Activated naive CD8-positive, alpha-beta T cell treated with anti-CD3 and anti-CD28 coated beads, Interleukin-2, amount 10 ng/mL, durations not matched to agents 7 days and 5 days (primary cell): ENCODE results near the gene DOCK1. TPM values are rescaled to one million over a fixed set of nuclear protein-coding genes. Genes with fewer than 3 reads are reported as not detected.
"Not testable (repeated sequence)": the region's sequence is repeated elsewhere in the genome, so short reads cannot be mapped to it uniquely, and the experiment has no call there.

Experiments used
- ATAC-seq: fragments of 150-1000 bp; cut with Tn5 transposase; one replicate; pipeline ENCODE4 v1.10.0; 2021; ENCODE audit warnings: low read depth, moderate library complexity
- POLR2A ChIA-PET: fragments of 350-600 bp; sonication (Branson Sonifier 250); formaldehyde crosslinking; loops from one replicate; lab custom pipeline; 2021; ENCODE audit warnings: antibody characterized with exemption; lab: Charles Lee
- DNase-seq: peaks from one replicate; pipeline ENCODE4 v3.0.0; 2021
- H3K27ac Mint-ChIP-seq: one replicate; pipeline ENCODE4 v1.8.0; 2022; ENCODE audit warnings: mild to moderate bottlenecking, mixed read lengths
- H3K27me3 Mint-ChIP-seq: one replicate; pipeline ENCODE4 v1.8.0; 2022; ENCODE audit warnings: mild to moderate bottlenecking, moderate library complexity, mixed read lengths
- H3K36me3 Mint-ChIP-seq: one replicate; pipeline ENCODE4 v1.8.0; 2021; ENCODE audit warnings: mild to moderate bottlenecking, mixed read lengths
- H3K4me1 Mint-ChIP-seq: one replicate; pipeline ENCODE4 v1.8.0; 2021; ENCODE audit warnings: mixed read lengths
- H3K4me3 Mint-ChIP-seq: one replicate; pipeline ENCODE4 v1.8.0; 2022; ENCODE audit warnings: mild to moderate bottlenecking, moderate library complexity, mixed read lengths
- H3K9me3 Mint-ChIP-seq: one replicate; pipeline ENCODE4 v1.8.0; 2021; ENCODE audit warnings: mixed read lengths
- total RNA-seq, 2 experiments: library from RNA; stranded (reverse); gene quantifications; one replicate each; pipeline ENCODE4 v1.2.3, GENCODE V29; 2021

The DOCK1 gene
- total RNA-seq, 2 experiments from 2014 or later, result 0.06 to 0.14 TPM

DNA sequence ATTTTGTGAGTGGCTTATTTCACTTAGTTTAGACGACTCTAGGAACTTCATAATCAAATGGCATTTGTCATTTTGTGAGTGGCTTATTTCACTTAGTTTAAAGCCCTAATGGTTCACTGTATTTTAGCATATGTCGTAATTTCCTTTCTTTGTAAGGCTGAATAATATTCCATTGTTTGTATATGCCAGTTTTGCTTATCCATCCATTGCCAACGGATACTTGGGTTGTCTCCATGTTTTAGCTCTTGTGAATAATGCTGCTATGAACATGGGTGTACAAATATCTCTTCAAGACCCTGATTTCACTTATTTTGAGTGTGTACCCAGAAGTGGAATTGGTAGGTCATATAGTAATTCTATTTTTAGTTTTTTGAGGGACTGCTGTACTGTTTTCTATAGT, 31.8 kb downstream of the DOCK1 start:
- Mint-ChIP-seq H3K36me3 (no peaks in the 10 kb centered on the region), H3K4me3 (no peak overlapping the region), H3K4me1 (no peaks in the 10 kb centered on the region), H3K27ac (no peak overlapping the region), H3K9me3 (peaks cover 1% of the 10 kb centered on the region), H3K27me3 (no peaks in the 10 kb centered on the region)
- no peak for ATAC-seq
- no peak for DNase-seq
- POLR2A ChIA-PET, result no interaction called here

DNA sequence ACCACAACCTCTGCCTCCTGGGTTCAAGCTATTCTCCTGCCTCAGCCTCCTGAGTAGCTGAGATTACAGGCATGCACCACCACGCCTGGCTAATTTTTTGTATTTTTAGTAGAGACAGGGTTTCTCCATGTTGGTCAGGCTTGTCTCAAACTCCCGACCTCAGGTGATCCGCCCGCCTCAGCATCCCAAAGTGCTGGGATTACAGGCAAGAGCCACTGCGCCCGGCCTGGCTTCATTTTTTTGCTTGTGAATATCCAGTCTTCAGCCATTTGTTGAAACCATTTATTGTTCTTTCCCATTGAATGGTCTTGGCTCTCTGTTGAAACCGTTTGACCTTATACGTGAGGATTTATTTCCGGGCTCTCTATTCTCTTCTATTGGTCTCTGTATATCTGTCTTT, 32.9 kb downstream of the DOCK1 start:
- H3K9me3 Mint-ChIP-seq, H3K4me1 Mint-ChIP-seq, ATAC-seq, H3K27ac Mint-ChIP-seq, H3K27me3 Mint-ChIP-seq, H3K36me3 Mint-ChIP-seq, POLR2A ChIA-PET, DNase-seq, H3K4me3 Mint-ChIP-seq: not testable (repeated sequence)

DNA sequence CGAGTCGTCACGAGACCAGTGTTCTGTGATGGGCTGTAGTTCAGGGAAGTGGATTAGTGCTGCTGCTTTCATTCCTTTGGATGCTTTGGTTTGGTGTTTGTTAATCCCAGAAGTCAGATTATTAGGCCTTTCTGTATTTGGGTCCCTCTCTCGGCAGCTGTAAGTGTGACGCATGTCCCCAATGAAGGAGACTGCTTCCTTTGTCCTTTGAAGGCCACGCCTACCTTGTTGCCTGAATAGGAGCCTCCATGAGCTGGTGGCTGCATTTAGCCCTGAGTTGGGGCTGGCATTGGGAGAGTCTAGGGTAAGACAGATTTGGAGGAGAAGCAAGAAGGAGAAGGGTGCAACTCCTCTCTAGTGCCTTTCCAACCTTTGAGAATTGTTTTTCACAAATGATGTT, 34.5 kb downstream of the DOCK1 start:
- Mint-ChIP-seq H3K27me3 (no peaks in the 10 kb centered on the region), H3K9me3 (peaks cover 8% of the 10 kb centered on the region), H3K4me1 (no peaks in the 10 kb centered on the region), H3K4me3 (no peak overlapping the region), H3K36me3 (no peaks in the 10 kb centered on the region), H3K27ac (no peak overlapping the region)
- no peak for ATAC-seq
- no peak for DNase-seq
- POLR2A ChIA-PET, result no interaction called here

DNA sequence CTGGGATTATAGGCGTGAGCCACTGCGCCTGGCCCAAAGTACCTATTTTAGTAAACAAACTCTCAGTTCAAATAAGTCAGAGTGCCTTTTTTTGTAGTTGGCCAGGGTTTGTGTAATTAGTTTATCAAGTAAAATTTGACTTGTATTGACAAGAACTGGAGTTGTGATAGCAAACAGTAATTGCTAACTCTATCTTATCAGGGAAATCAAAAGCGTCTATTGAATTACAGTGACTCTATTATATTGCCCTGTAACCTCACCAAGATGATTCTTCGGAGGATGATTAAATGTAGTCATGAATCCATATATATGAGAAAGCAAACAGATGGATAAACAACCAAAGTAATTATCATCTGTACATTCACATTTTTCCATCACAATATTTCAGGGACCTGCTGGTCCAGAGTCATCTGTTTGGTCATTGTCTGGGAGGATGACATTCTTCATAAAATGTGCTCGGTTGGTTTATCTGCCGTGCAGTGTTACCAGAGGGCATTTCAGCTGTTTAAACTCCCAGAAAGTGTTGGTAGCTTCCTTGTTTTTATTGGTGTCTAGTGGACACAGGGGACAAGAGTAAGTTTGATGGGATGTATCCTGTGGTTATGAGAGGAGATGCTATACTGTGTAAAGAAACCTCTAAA, 35.6 kb downstream of the DOCK1 start:
- DNase-seq (no peak), ATAC-seq (no peak)
- Mint-ChIP-seq H3K9me3 (peaks cover 8% of the 10 kb centered on the region), H3K27ac (no peak overlapping the region), H3K4me1 (no peaks in the 10 kb centered on the region), H3K27me3 (no peaks in the 10 kb centered on the region), H3K4me3 (no peak overlapping the region), H3K36me3 (no peaks in the 10 kb centered on the region)
- POLR2A ChIA-PET, result no interaction called here

DNA sequence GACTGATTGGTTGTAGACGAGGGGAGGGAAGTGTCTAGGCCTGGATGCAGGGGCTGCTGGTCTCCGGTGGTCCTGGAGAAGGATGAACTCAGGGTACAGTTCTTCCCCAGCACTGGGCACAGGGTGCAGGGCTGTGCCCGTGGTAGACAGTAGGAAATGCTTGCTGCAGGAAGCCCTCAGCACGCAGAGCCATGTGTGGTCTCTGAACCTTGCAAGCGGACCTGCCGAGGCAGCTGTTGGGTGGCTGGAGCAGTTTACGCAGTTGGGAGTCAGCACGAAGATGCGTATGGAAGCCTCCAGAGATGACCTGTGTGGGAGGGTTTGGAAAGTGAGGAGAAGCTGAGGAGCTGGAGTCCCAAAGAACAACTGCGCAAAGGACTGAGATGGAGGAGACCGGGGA, 39.0 kb downstream of the DOCK1 start:
- Mint-ChIP-seq H3K9me3 (peaks cover 12% of the 10 kb centered on the region), H3K27ac (no peak overlapping the region), H3K4me3 (no peak overlapping the region), H3K27me3 (no peaks in the 10 kb centered on the region), H3K4me1 (no peaks in the 10 kb centered on the region), H3K36me3 (no peaks in the 10 kb centered on the region)
- POLR2A ChIA-PET, result no interaction called here
- no peak for ATAC-seq
- DNase-seq, result no peak

DNA sequence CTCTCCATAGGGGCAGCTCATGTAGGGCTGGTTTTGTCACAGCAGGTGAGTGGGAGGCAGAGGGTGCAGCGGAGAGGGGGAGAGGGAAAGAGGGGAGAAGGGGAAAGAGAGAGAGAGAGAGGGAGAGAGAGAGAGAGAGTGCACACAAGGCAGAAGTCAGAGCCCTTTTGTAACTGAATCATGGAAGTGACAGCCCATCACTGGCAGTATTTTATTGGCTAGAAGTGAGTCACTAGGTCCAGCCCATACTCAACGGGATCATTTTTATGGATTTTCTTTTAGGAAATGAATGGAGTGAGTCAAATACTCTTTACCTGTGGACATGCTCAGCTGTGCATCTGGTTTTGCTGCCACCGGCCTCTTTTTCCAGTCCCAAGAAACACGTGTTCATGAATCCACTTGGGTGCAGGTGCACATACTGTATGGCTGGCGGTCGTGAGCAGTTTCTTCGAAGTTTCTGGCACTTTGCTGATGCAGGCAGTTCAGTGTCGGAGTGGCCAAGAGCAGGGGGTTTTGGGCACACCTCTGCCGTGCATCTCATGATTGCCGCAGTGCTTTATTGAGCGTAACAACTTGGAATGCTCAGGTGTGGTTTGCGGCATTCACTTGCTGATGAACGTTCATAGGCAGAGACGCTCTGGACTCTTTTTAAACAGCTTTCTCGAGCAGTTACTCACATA, 40.3 kb downstream of the DOCK1 start:
- Mint-ChIP-seq H3K36me3 (no peaks in the 10 kb centered on the region), H3K27me3 (no peaks in the 10 kb centered on the region), H3K9me3 (peaks cover 10% of the 10 kb centered on the region), H3K4me1 (no peaks in the 10 kb centered on the region), H3K27ac (no peak overlapping the region), H3K4me3 (no peak overlapping the region)
- POLR2A ChIA-PET, result no interaction called here
- ATAC-seq (no peak), DNase-seq (no peak)

DNA sequence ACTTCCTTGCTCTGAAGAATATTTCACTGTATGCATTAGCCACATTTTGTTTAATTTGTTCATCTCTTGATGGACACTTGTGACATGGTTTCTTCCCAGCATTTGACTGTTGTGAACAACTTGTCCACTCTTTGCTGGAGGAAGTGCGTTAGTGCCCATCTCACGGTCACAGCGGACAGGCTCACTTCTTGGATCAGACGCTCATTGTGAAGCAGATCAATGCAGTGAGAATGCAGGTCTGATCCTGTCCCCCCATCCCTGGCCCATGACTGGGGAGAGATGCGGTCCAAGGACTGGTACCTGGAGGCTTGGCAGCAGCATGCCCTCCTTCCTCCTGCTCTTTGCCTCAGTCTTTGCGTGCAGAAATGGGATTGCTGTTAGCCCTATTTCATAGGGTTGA, 41.5 kb downstream of the DOCK1 start:
- Mint-ChIP-seq H3K4me1 (no peaks in the 10 kb centered on the region), H3K27me3 (no peaks in the 10 kb centered on the region), H3K4me3 (no peak overlapping the region), H3K36me3 (no peaks in the 10 kb centered on the region), H3K9me3 (peaks cover 10% of the 10 kb centered on the region), H3K27ac (no peak overlapping the region)
- no peak for ATAC-seq
- DNase-seq, result no peak
- POLR2A ChIA-PET, result no interaction called here

DNA sequence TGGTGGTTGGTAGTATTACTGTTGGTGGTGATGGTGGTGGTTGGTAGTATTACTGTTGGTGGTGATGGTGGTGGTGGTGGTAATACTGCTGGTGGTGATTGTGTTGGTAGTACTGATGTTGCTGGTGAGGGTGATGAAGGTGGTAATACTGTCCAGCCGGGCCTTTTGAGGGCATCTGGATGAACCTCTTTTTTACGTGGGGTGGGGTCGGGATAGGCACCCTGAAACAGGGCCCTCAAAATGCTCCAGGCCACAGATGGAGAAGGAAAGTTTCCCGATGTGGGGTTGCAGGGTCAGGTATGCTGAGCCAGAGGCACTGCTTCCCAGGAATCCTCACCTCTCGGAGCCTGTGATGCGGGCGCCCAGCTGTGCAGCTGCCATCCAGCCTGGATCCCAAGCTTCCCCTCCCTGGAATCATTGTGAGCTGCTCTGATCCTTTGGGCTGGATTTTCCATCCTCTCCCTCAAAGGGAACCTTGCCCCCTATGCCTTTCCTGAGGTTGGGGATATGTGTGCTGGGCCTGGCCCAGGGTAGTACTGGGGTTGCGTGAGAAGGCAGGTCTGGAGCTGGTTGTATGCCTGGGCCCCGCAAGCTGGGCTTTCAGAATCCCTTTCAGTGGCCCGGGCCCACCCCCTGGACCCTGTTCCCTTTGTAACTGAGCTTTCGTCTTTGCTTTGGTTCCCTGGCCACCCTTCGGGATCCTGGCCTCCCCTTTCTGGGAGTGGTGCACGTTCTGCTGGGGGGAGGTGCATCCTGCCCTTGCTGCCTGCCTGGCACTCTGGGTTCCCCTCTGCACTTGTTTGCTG, 43.3 kb downstream of the DOCK1 start:
- Mint-ChIP-seq H3K4me3 (no peak overlapping the region), H3K4me1 (no peaks in the 10 kb centered on the region), H3K27me3 (no peaks in the 10 kb centered on the region), H3K9me3 (peaks cover 7% of the 10 kb centered on the region), H3K36me3 (no peaks in the 10 kb centered on the region), H3K27ac (no peak overlapping the region)
- DNase-seq (no peak), ATAC-seq (no peak)
- POLR2A ChIA-PET, result no interaction called here

DNA sequence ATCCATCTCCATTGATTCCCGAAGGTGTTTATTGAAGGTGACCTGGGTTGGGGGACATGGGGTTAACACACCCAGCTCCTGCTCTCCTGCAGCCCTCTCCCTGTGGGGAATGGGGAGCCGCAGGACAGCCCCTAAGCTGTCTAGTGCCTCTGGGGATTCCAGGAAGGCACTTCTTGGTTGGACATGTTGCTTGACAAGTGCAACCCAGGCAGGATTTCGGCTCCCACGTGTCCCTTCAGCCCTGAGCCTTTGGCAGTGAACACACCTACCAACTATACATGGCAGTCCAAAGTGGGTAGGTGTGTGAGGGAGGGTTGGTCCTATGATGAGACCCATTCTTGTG, 43.9 kb downstream of the DOCK1 start:
- Mint-ChIP-seq H3K9me3 (peaks cover 3% of the 10 kb centered on the region), H3K27ac (no peak overlapping the region), H3K4me3 (no peak overlapping the region), H3K36me3 (no peaks in the 10 kb centered on the region), H3K27me3 (no peaks in the 10 kb centered on the region), H3K4me1 (no peaks in the 10 kb centered on the region)
- DNase-seq (no peak), ATAC-seq (no peak)
- POLR2A ChIA-PET, result no interaction called here

DNA sequence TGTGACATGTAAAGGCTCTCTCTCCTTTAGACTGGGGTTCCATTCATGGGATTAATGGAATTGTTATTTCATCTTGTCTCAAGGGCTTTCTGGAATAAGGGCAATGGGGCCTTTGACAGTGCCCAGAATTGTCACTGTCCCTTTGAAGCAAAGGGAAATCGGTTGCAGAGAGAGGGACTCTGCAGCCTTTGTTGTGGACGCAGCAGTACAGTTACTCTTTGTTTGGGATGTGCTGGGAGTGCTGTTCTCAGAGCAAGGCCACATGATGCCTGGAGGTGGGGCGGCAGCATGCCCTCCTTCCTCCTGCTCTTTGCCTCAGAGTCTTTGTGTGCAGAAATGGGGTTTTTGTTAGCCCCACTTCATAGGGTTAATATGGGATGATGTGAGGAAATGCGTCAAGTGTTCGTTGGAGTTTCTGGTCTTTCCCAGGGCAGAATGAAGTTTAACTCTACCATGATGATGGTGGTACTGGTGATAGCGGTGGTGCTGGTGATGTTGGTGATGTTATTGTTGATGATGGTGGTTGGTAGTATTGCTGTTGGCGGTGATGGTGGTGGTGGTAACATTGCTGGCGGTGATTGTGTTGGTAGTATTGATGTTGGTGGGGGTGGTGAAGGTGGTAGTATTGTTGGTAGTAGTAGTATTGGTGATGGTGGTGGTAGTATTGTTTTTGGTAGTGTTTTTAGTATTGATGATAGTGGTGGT, 45.3 kb downstream of the DOCK1 start:
- ATAC-seq (no peak), DNase-seq (no peak)
- Mint-ChIP-seq H3K9me3 (peaks cover 5% of the 10 kb centered on the region), H3K36me3 (no peaks in the 10 kb centered on the region), H3K27me3 (no peaks in the 10 kb centered on the region), H3K4me3 (no peak overlapping the region), H3K4me1 (no peaks in the 10 kb centered on the region), H3K27ac (no peak overlapping the region)
- POLR2A ChIA-PET, result no interaction called here

DNA sequence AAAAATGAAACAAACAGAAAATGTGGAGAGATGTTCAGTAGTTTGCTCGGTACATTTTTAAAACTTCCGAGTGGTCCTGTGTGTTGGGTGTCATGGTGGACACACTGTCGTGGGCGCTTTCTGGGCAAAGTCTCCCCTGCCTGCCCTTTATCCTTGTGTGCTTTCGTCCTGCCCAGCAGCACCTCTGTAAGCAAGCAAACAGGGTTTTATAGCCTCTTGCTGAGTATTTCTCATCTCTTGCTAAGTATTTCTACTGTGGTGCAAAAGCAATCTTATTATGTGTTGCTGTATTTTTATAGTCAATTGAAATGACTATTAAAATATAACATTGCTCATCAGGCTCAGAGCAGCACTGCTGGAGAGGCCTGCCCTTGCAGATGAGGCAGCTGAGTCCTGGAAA, 48.7 kb downstream of the DOCK1 start:
- no peaks in the 10 kb centered on the region for H3K4me1 Mint-ChIP-seq
- H3K27me3 Mint-ChIP-seq, result no peaks in the 10 kb centered on the region
- peaks cover 2% of the 10 kb centered on the region for H3K9me3 Mint-ChIP-seq
- POLR2A ChIA-PET, result no interaction called here
- H3K4me3 Mint-ChIP-seq, result no peak overlapping the region
- no peak for DNase-seq
- no peaks in the 10 kb centered on the region for H3K36me3 Mint-ChIP-seq
- ATAC-seq, result no peak
- no peak overlapping the region for H3K27ac Mint-ChIP-seq

DNA sequence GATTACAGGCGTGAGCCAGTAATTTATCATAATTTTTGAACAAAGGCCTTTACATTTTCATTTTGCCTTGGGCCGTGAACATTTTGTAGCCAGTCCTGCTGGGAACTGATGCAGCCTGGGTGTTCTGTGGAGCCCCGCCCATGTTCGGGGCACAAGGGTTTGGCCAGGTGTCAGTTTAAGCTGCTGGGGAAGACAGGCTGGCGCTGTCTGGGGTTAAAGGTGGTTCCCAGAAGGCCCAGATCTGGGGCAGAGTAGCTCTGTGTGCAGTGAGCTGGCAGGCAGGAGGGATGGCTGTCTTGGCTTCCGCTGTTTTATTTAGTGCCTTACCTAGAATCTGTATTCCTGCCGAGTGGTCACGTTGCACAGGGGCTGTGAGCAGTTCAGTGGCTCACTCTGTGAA, 50.2 kb downstream of the DOCK1 start:
- Mint-ChIP-seq H3K27ac (no peak overlapping the region), H3K4me1 (no peaks in the 10 kb centered on the region), H3K4me3 (no peak overlapping the region), H3K36me3 (no peaks in the 10 kb centered on the region), H3K27me3 (no peaks in the 10 kb centered on the region), H3K9me3 (peaks cover 2% of the 10 kb centered on the region)
- DNase-seq (no peak), ATAC-seq (no peak)
- POLR2A ChIA-PET, result no interaction called here

DNA sequence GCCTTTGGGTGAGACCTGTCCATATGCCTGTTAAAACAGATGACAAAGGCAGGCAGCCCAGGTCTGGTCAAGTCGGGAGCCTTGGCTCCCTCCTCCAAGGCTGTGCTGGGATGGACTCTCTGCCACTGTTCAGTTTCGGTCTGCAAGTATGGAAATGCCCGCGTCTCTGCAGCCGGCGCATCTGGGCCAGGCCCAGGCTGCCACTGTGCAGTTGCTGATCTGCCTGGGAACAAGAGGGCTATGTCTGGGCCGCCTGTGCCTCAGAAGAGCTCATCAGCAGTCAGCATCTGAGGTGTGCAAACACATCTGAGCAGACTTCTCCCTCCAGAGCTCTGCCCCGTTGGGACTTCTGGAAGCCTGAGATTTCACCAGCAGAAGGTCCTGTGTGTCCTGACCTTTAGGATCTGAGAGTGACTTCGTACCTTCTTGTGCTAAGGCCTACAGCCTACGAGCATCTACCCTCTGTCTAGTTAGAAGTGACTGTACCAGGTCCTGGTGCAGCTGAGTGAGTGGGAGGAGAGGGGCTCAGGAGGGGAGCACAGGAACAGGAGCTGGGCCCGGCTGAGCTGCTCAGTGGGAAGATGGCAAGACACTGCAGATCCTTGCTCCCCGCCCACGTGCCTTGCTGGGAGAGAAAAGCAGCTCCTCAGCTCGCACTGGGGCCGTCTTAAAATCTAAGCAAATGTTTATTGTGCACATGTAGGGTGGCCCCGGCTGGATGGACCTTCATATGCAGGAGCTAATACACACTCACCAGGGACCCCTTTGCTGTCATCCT, 50.9 kb downstream of the DOCK1 start:
- POLR2A ChIA-PET, result no interaction called here
- no peak for DNase-seq
- no peak for ATAC-seq
- H3K9me3 Mint-ChIP-seq, result peaks cover 2% of the 10 kb centered on the region
- no peak overlapping the region for H3K27ac Mint-ChIP-seq
- no peaks in the 10 kb centered on the region for H3K27me3 Mint-ChIP-seq
- H3K4me1 Mint-ChIP-seq, result no peaks in the 10 kb centered on the region
- H3K36me3 Mint-ChIP-seq, result no peaks in the 10 kb centered on the region
- H3K4me3 Mint-ChIP-seq, result no peak overlapping the region
